Measurements from ENCODE around the gene NKX1-1.

DNA sequence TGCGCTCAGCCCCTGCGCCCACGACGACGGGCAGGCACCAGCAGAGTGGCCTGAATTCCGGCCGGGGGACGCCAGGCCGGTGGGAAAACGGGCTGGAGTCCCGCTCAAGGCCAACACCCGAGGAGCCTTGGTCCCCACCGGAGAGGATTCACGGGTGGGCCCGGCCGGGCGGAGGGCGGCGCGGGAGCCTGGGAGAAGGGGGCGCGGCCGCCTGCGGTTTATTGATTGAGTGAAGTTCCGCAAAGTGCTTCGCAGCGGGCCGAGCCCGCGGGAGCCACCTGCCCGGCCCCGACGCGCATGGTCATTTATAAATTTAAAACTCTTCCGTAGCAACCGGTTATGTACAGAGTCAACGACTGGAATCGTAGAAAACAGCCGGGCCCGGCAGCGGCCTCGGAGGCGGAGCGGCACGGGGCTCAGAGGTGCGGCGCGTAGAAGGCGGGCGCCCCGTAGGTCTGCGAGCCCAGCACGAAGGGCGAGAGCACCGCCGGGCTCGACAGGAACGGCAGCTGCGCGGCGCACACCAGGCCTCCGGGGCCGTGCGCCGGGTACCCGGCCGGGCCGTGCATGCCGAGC, 3.6 kb downstream of the NKX1-1 start:
- TF ChIP-seq, protein P1, sequence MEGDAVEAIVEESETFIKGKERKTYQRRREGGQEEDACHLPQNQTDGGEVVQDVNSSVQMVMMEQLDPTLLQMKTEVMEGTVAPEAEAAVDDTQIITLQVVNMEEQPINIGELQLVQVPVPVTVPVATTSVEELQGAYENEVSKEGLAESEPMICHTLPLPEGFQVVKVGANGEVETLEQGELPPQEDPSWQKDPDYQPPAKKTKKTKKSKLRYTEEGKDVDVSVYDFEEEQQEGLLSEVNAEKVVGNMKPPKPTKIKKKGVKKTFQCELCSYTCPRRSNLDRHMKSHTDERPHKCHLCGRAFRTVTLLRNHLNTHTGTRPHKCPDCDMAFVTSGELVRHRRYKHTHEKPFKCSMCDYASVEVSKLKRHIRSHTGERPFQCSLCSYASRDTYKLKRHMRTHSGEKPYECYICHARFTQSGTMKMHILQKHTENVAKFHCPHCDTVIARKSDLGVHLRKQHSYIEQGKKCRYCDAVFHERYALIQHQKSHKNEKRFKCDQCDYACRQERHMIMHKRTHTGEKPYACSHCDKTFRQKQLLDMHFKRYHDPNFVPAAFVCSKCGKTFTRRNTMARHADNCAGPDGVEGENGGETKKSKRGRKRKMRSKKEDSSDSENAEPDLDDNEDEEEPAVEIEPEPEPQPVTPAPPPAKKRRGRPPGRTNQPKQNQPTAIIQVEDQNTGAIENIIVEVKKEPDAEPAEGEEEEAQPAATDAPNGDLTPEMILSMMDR (IDR thresholded peaks at IDR 0.05; ENCODE audit: low read length) = no peak
- no peak for TF ChIP-seq EZH2phosphoT487 (IDR thresholded peaks at IDR 0.05; ENCODE audit: low read length)

Measured in MM.1S (cell line).